IMR-90 (cell line): ENCODE measurements around the gene PPM1F. TPM values are rescaled to one million over a fixed set of nuclear protein-coding genes. Genes with fewer than 3 reads are reported as not detected.
A peak's percentile ranks its signal among the peaks of the same experiment; 100 is the strongest.

Source experiments
- ATAC-seq: fragments of 200-7000 bp; cut with Tn5 transposase; 2 replicates; pipeline ENCODE4 v1.9.1; 2020; ENCODE audit warnings: low read depth, mild to moderate bottlenecking, moderate library complexity
- BruUV-seq: library from RNA; stranded (reverse); fragments of 400-500 nt; replicated peaks from 2 replicates; lab custom pipeline; 2021; lab: Mats Ljungman, UMichigan
- CTCF ChIA-PET: fragments of 300-600 bp; formaldehyde crosslinking; extraction: SDS; loops from one replicate; lab custom pipeline; 2021; ENCODE audit warnings: antibody characterized with exemption; lab: Yijun Ruan, JAX
- POLR2A ChIA-PET: fragments of 300-600 bp; sonication (Branson Sonifier 250); formaldehyde crosslinking; loops from one replicate; lab custom pipeline; 2022; ENCODE audit warnings: antibody characterized with exemption; ENCODE audit not compliant: unreplicated experiment; lab: Charles Lee
- DNase-seq: peaks from one replicate; pipeline ENCODE4 v3.0.0; 2013
- H2AFZ ChIP-seq: replicated peaks from 2 replicates; pipeline ENCODE3; 2013; ENCODE audit warnings: low read length, mild to moderate bottlenecking; ENCODE audit not compliant: poor library complexity
- H2AK5ac ChIP-seq: 2 replicates; pipeline ENCODE4 v1.6.1; 2013; ENCODE audit warnings: low read depth, low read length, inconsistent platforms
- H2AK9ac ChIP-seq: replicated peaks from 2 replicates; pipeline ENCODE3; 2013; ENCODE audit warnings: mild to moderate bottlenecking, low read depth, low read length, moderate library complexity; ENCODE audit not compliant: poor library complexity
- H2BK120ac ChIP-seq: 2 replicates; pipeline ENCODE4 v1.6.1; 2013; ENCODE audit warnings: low read depth, low read length, inconsistent platforms
- H2BK15ac ChIP-seq: 3 replicates; pipeline ENCODE4 v1.6.1; 2013; ENCODE audit warnings: low read depth, low read length, inconsistent platforms
- H2BK20ac ChIP-seq: 2 replicates; pipeline ENCODE4 v1.6.1; 2013; ENCODE audit warnings: low read depth, mild to moderate bottlenecking, inconsistent platforms, low read length, moderate library complexity
- H2BK5ac ChIP-seq: 2 replicates; pipeline ENCODE4 v1.6.1; 2013; ENCODE audit warnings: mild to moderate bottlenecking, low read depth, low read length, inconsistent platforms; ENCODE audit not compliant: poor library complexity, severe bottlenecking
- H3K14ac ChIP-seq: replicated peaks from 2 replicates; pipeline ENCODE4 v1.6.1; 2013; ENCODE audit warnings: low read depth, low read length, inconsistent platforms
- H3K18ac ChIP-seq: 2 replicates; pipeline ENCODE4 v1.6.1; 2013; ENCODE audit warnings: low read depth, low read length, control low read depth
- H3K23ac ChIP-seq: 2 replicates; pipeline ENCODE4 v1.6.1; 2013; ENCODE audit warnings: low read depth, low read length, inconsistent platforms
- H3K27ac ChIP-seq: 2 replicates; pipeline ENCODE4 v1.5.1; 2013; ENCODE audit warnings: mild to moderate bottlenecking, control low read depth, low read length; ENCODE audit not compliant: insufficient read depth
- H3K27me3 ChIP-seq: 2 replicates; pipeline ENCODE4 v1.6.1; 2013; ENCODE audit warnings: low read length; ENCODE audit not compliant: control insufficient read depth, insufficient read depth
- H3K36me3 ChIP-seq: 2 replicates; pipeline ENCODE4 v1.6.1; 2013; ENCODE audit warnings: low read length, mixed read lengths; ENCODE audit not compliant: control insufficient read depth, insufficient read depth
- H3K4ac ChIP-seq: 2 replicates; pipeline ENCODE4 v1.6.1; 2013; ENCODE audit warnings: low read depth, low read length, inconsistent platforms
- H3K4me1 ChIP-seq: 2 replicates; pipeline ENCODE4 v1.6.1; 2013; ENCODE audit warnings: low read length, mixed read lengths; ENCODE audit not compliant: control insufficient read depth, insufficient read depth
- H3K4me2 ChIP-seq: 2 replicates; pipeline ENCODE4 v1.6.1; 2013; ENCODE audit warnings: low read depth, mild to moderate bottlenecking, control low read depth, low read length, moderate library complexity
- H3K4me3 ChIP-seq: 2 replicates; pipeline ENCODE4 v1.5.1; 2013; ENCODE audit warnings: low read depth, mild to moderate bottlenecking, control low read depth, low read length, moderate library complexity; ENCODE audit not compliant: insufficient read depth
- H3K56ac ChIP-seq: 2 replicates; pipeline ENCODE4 v1.6.1; 2013; ENCODE audit warnings: low read length, inconsistent platforms; ENCODE audit not compliant: insufficient read depth; ENCODE audit errors: extremely low read depth
- H3K79me1 ChIP-seq, 2 experiments: 2 replicates each; pipeline ENCODE4 v1.6.1; 2013; ENCODE audit warnings: low read length in 2 of 2, inconsistent platforms in 1 of 2, low read depth in 1 of 2
- H3K9ac ChIP-seq: 2 replicates; pipeline ENCODE4 v1.6.1; 2013; ENCODE audit warnings: low read depth, low read length, control low read depth
- H3K9me1 ChIP-seq: 2 replicates; pipeline ENCODE4 v1.6.1; 2013; ENCODE audit warnings: low read length, inconsistent platforms; ENCODE audit not compliant: insufficient read depth
- H3K9me3 ChIP-seq: 2 replicates; pipeline ENCODE4 v1.6.1; 2013; ENCODE audit warnings: low read length; ENCODE audit not compliant: control insufficient read depth, insufficient read depth
- H4K20me1 ChIP-seq: 2 replicates; pipeline ENCODE4 v1.6.1; 2013; ENCODE audit warnings: low read length, inconsistent platforms; ENCODE audit not compliant: insufficient read depth
- H4K5ac ChIP-seq: 2 replicates; pipeline ENCODE4 v1.6.1; 2013; ENCODE audit warnings: mild to moderate bottlenecking, low read depth, low read length, control low read depth
- H4K8ac ChIP-seq, 2 experiments: 2 replicates each; pipeline ENCODE4 v1.6.1; 2013; ENCODE audit warnings: low read depth in 2 of 2, low read length in 2 of 2, control low read depth in 1 of 2, inconsistent platforms in 1 of 2
- H4K91ac ChIP-seq: 2 replicates; pipeline ENCODE4 v1.6.1; 2013; ENCODE audit warnings: low read depth, low read length, inconsistent platforms; ENCODE audit not compliant: insufficient read depth
- BHLHE40 ChIP-seq: fragments of 150-350 bp; IDR thresholded peaks from 2 replicates; pipeline ENCODE4 v1.6.1; 2016; ENCODE audit warnings: mild to moderate bottlenecking, low read depth, low read length
- CHD1 ChIP-seq: IDR thresholded peaks from 2 replicates; pipeline ENCODE4 v1.6.1; 2012; ENCODE audit warnings: low read depth, low read length, improper control_type of control experiment
- CTCF ChIP-seq: conservative IDR thresholded peaks from 2 replicates; pipeline ENCODE4 v1.5.1; 2012; ENCODE audit warnings: mild to moderate bottlenecking, low read depth, low read length, improper control_type of control experiment
- ELK1 ChIP-seq: fragments of 150-350 bp; IDR thresholded peaks from 2 replicates; pipeline ENCODE4 v1.6.1; 2016; ENCODE audit warnings: low read depth, mild to moderate bottlenecking, low read length, moderate library complexity, borderline replicate concordance
- FOS ChIP-seq: fragments of 150-350 bp; IDR thresholded peaks from 2 replicates; pipeline ENCODE4 v1.6.1; 2016; ENCODE audit warnings: low read depth, low read length
- MAZ ChIP-seq: IDR thresholded peaks from 2 replicates; pipeline ENCODE4 v1.6.1; 2012; ENCODE audit warnings: low read depth, mild to moderate bottlenecking, low read length, improper control_type of control experiment, moderate library complexity, borderline replicate concordance
- MXI1 ChIP-seq: IDR thresholded peaks from 2 replicates; pipeline ENCODE4 v1.6.1; 2012; ENCODE audit warnings: low read depth, mild to moderate bottlenecking, low read length, moderate library complexity, borderline replicate concordance
- NFE2L2 ChIP-seq: fragments of 150-350 bp; IDR thresholded peaks from 2 replicates; pipeline ENCODE4 v1.6.1; 2016; ENCODE audit warnings: low read depth, mild to moderate bottlenecking, low read length
- POLR2A ChIP-seq: IDR thresholded peaks from 2 replicates; pipeline ENCODE4 v1.6.1; 2012; ENCODE audit warnings: mild to moderate bottlenecking, low read depth, low read length
- RAD21 ChIP-seq: IDR thresholded peaks from 2 replicates; pipeline ENCODE4 v1.6.1; 2012; ENCODE audit warnings: low read length, improper control_type of control experiment
- RCOR1 ChIP-seq: IDR thresholded peaks from 2 replicates; pipeline ENCODE4 v1.6.1; 2012; ENCODE audit warnings: mild to moderate bottlenecking, low read length, improper control_type of control experiment; ENCODE audit not compliant: insufficient replicate concordance
- SMC3 ChIP-seq: fragments of 150-350 bp; IDR thresholded peaks from 2 replicates; pipeline ENCODE4 v1.6.1; 2016; ENCODE audit warnings: low read depth, mild to moderate bottlenecking, antibody characterized with exemption, low read length, moderate library complexity
- USF2 ChIP-seq: fragments of 150-350 bp; IDR thresholded peaks from 2 replicates; pipeline ENCODE4 v1.6.1; 2017; ENCODE audit warnings: mild to moderate bottlenecking, antibody characterized with exemption, low read length, low read depth
- WGBS, 2 experiments: methylation state at CpG; one replicate each; pipeline versions ENCODE4 v1.1.5 to v1.1.7; 2013; ENCODE audit warnings: missing lambda C conversion rate in 2 of 2; ENCODE audit not compliant: insufficient read length in 1 of 2; ENCODE audit errors: extremely low coverage in 2 of 2; 5-methylcytosine and 5-hydroxymethylcytosine counted together
- dilution Hi-C: fragments of 300-500 bp; cut with HindIII; formaldehyde crosslinking; loops from one replicate; pipeline ENCODE4 v1.14.3; 2018; ENCODE audit warnings: low sequenced_read_pairs; ENCODE audit not compliant: unreplicated experiment
- in situ Hi-C: fragments of 300-500 bp; cut with MboI; formaldehyde crosslinking; loops from 3 replicates; pipeline ENCODE4 v1.14.3; 2019; ENCODE audit warnings: low sequenced_read_pairs, inconsistent platforms, mixed read lengths
- intact Hi-C: fragments of 100-400 bp; cut with micrococcal nuclease; formaldehyde crosslinking; loops from 2 replicates; pipeline ENCODE4 v1.10.0; 2022
- polyA plus RNA-seq, 3 experiments: library from polyadenylated mRNA; depleted of rRNA; stranded (reverse); fragments of >200 nt; gene quantifications; 2 replicates each; pipeline ENCODE4 v1.2.3, GENCODE V29; 2012; ENCODE audit warnings: low replicate concordance in 1 of 3
- total RNA-seq: library from RNA; depleted of rRNA; stranded (reverse); fragments of >200 nt; gene quantifications from 2 replicates; pipeline ENCODE4 v1.2.3, GENCODE V29; 2012

The PPM1F gene
- total and polyA plus RNA-seq, 2 of the 4 experiments (the other 2 are of a cell fraction) = 20.8 to 30.3 TPM

GRCh38 chr22:21951062-21951461, 1.6 kb downstream of the PPM1F start:
- intact Hi-C loops (loop anchor here (5.0 kb wide), 1 partner anchor 239 kb away; no protein-coding TSS in a partner anchor), in situ Hi-C loops (no loop called here), dilution Hi-C loops (no loop called here)
- H3K4me3 ChIP-seq = no peak overlapping the region
- ATAC-seq (no peak), DNase-seq (no peak)
- ChIA-PET POLR2A (no interaction called here), CTCF (no interaction called here)
- peaks cover 12% of the 10 kb centered on the region; the same call in 1 of the 2 replicates for H3K9me1 ChIP-seq
- no peak overlapping the region for H2AFZ ChIP-seq
- TF ChIP-seq MAZ (no peak), USF2 (no peak), RCOR1 (no peak), RAD21 (no peak), FOS (no peak), BHLHE40 (no peak), CTCF (no peak), SMC3 (no peak), POLR2A (no peak), ELK1 (no peak), MXI1 (no peak), CHD1 (no peak), NFE2L2 (no peak)
- no CpG with 5 or more reads among the region's 7 CpGs for WGBS, 2 experiments
- no peak overlapping the region for H4K91ac ChIP-seq
- H4K20me1 ChIP-seq = peaks cover 5% of the 10 kb centered on the region
- H3K27me3 ChIP-seq = no peaks in the 10 kb centered on the region
- peaks cover 22 to 60% of the 10 kb centered on the region in 2 experiments for H3K79me1 ChIP-seq
- peaks cover 17% of the 10 kb centered on the region for H3K4me1 ChIP-seq
- H2AK5ac ChIP-seq = peak overlapping the region; percentile 37; the same call in 1 of the 2 replicates
- H3K9me3 ChIP-seq = no peaks in the 10 kb centered on the region
- H3K14ac ChIP-seq = peak overlapping the region; percentile 49; the same call in 1 of the 2 replicates
- H3K23ac ChIP-seq = peak overlapping the region; percentile 70; the same call in 1 of the 2 replicates
- no peak overlapping the region for H2BK15ac ChIP-seq
- no peak overlapping the region for H4K5ac ChIP-seq
- no peak overlapping the region for H2BK120ac ChIP-seq
- no peak overlapping the region for H3K4me2 ChIP-seq
- H3K18ac ChIP-seq = no peak overlapping the region
- H3K56ac ChIP-seq = no peak overlapping the region
- H3K4ac ChIP-seq = no peak overlapping the region
- no peak overlapping the region for H4K8ac ChIP-seq
- H2BK20ac ChIP-seq = no peak overlapping the region
- BruUV-seq = no TSS peak
- H3K9ac ChIP-seq = no peak overlapping the region
- no peak overlapping the region for H2BK5ac ChIP-seq
- H3K27ac ChIP-seq = no peak overlapping the region
- H3K36me3 ChIP-seq = no peaks in the 10 kb centered on the region
- H2AK9ac ChIP-seq = peak overlapping the region; percentile 77
